IPS-18a (cell line): ENCODE measurements around the gene PRKCA.
"Not testable (repeated sequence)": the region's sequence is repeated elsewhere in the genome, so short reads cannot be mapped to it uniquely, and the experiment has no call there.

ENCODE experiments used
- H3K27ac ChIP-seq: one replicate; pipeline ENCODE4 v1.5.1; 2013; ENCODE audit warnings: low read length
- H3K27me3 ChIP-seq: one replicate; pipeline ENCODE4 v1.6.1; 2013; ENCODE audit warnings: mild to moderate bottlenecking, low read length; ENCODE audit not compliant: control insufficient read depth, insufficient read depth
- H3K36me3 ChIP-seq: one replicate; pipeline ENCODE4 v1.6.1; 2013; ENCODE audit warnings: low read depth, low read length; ENCODE audit not compliant: control insufficient read depth
- H3K4me1 ChIP-seq: one replicate; pipeline ENCODE4 v1.6.1; 2013; ENCODE audit warnings: low read depth, low read length; ENCODE audit not compliant: control insufficient read depth
- H3K4me3 ChIP-seq: one replicate; pipeline ENCODE4 v1.5.1; 2013; ENCODE audit warnings: low read length
- H3K9ac ChIP-seq: one replicate; pipeline ENCODE4 v1.6.1; 2013; ENCODE audit warnings: mild to moderate bottlenecking, low read length, moderate library complexity
- H3K9me3 ChIP-seq: one replicate; pipeline ENCODE4 v1.6.1; 2013; ENCODE audit warnings: low read depth, low read length; ENCODE audit not compliant: control insufficient read depth

PRKCA gene

DNA sequence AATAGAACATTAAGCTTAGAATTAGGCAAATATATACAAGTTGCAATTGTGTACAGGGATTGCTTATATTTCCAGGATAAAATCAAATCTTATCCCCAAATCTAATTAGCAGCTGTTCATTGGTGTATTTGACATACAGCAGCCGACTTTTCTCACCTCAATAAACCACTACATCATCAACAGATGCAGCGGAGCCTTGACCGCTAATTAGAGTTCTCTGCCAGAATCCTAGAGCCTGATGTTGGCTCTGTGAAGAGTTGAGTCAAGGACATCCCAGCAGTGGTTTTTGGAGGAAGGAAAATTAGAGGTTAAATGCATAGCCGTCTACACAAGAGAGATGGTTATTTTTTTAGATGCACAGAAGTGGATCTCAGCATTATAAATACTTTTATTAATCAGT, 310.6 kb downstream of the PRKCA start:
- Histone ChIP-seq H3K27ac (no peak overlapping the region), H3K9me3 (no peaks in the 10 kb centered on the region), H3K27me3 (no peaks in the 10 kb centered on the region), H3K9ac (no peak overlapping the region), H3K4me3 (no peak overlapping the region), H3K4me1 (no peaks in the 10 kb centered on the region), H3K36me3 (no peaks in the 10 kb centered on the region)

DNA sequence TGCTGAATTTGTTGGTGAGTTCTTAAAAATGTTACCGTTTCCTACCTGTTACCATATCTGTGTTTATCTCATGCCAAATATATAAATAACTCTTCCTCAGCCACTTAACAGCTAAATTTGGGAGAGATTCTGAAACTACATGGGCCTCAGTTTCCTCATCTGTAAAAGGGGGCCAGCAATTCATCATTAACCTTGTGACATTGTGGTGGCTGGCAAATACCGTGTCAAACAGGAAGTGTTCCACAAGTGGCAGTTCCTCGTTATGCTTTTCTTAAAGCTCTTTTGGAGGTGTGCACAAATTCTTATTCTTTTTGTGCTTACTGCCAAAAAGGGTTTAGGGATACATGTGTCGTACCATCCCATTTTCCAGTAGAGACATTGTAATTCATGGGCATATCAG, 312.1 kb downstream of the PRKCA start:
- no peaks in the 10 kb centered on the region for H3K9me3 ChIP-seq
- no peak overlapping the region for H3K27ac ChIP-seq
- no peaks in the 10 kb centered on the region for H3K4me1 ChIP-seq
- no peaks in the 10 kb centered on the region for H3K27me3 ChIP-seq
- H3K4me3 ChIP-seq: no peak overlapping the region
- no peaks in the 10 kb centered on the region for H3K36me3 ChIP-seq
- H3K9ac ChIP-seq: no peak overlapping the region

DNA sequence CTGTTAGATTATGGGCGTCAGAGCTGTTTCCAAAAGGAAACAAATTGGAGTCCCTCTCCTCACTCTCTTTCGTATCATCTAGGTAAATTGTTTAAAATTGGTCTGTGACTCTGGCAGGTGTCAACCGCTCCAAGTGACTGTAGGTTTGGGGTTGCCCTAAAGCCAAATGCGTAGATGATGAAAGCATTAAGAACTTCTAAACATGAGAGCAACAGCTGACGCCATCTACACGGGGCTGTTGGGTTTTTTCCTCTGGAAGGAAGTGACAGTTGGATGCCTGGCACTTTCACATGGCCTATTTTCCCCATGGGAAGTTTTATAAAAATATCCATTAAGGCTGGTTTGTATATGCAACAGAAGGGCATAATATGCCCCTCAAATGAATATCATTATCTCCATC, 316.8 kb downstream of the PRKCA start:
- Histone ChIP-seq H3K36me3 (no peaks in the 10 kb centered on the region), H3K27me3 (no peaks in the 10 kb centered on the region), H3K9me3 (no peaks in the 10 kb centered on the region), H3K4me1 (no peaks in the 10 kb centered on the region), H3K4me3 (no peak overlapping the region), H3K27ac (no peak overlapping the region), H3K9ac (no peak overlapping the region)

DNA sequence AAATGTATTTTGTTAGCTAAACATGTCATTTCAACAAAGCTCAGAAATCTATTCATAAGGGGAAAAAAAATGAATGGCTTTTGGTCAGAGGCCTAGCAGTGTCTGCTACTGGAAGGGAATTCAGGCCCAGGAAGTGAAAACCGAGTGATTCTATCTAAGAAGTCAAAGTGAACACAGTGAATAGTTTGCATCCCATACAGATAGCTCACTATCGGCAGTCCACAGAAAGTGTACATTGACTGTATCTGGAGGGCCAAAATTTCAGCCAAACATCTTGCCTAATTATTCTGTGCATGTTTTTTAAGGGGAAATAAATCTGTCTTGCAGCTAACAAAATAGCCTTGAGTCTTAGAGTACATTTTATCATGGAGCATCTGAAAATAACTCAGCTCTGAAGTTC, 318.1 kb downstream of the PRKCA start:
- Histone ChIP-seq H3K9me3 (no peaks in the 10 kb centered on the region), H3K9ac (no peak overlapping the region), H3K4me3 (no peak overlapping the region), H3K27ac (no peak overlapping the region), H3K36me3 (no peaks in the 10 kb centered on the region), H3K27me3 (no peaks in the 10 kb centered on the region), H3K4me1 (no peaks in the 10 kb centered on the region)

DNA sequence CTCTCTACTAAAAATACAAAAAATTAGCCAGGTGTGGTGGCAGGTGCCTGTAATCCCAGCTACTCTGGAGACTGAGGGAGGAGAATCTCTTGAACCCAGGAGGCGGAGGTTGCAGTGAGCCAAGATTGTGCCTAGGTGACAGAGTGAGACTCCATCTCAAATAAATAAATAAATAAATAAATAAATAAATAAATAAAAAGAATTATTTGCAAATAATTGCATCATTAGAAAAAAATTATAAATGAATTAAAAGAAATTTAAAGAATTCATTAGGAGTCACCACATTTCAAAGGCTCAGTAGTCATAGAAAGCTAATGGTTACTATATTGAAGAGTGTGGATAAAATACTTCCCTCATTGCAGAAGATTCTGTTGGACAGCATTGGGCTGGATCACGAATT, 322.2 kb downstream of the PRKCA start:
- not testable (repeated sequence) for H3K9me3 ChIP-seq, H3K36me3 ChIP-seq, H3K27ac ChIP-seq, H3K4me1 ChIP-seq, H3K4me3 ChIP-seq, H3K27me3 ChIP-seq, H3K9ac ChIP-seq

DNA sequence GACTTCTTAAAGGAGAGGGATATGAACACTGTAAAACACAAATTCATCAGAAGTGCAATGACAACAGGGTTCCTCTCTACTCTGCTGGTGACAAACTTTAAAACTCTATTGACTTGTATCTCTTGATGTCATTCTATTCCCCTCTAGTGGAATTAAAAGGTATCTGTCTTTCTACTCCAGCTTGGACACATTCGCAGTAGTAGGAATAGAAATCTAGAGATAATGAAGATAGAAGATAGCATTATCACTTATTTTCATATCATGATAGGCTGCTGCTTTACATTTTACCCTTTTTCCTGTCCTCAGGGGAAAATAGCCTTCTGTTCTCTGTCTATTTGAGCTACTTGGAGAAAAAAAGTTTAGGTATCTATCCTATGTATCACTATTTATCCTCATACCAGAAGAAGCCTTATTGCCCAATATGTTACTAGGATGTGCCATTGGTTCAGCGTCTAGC, 322.9 kb downstream of the PRKCA start:
- Histone ChIP-seq H3K4me1 (no peaks in the 10 kb centered on the region), H3K9me3 (no peaks in the 10 kb centered on the region), H3K4me3 (no peak overlapping the region), H3K36me3 (no peaks in the 10 kb centered on the region), H3K27ac (no peak overlapping the region), H3K27me3 (no peaks in the 10 kb centered on the region), H3K9ac (no peak overlapping the region)

DNA sequence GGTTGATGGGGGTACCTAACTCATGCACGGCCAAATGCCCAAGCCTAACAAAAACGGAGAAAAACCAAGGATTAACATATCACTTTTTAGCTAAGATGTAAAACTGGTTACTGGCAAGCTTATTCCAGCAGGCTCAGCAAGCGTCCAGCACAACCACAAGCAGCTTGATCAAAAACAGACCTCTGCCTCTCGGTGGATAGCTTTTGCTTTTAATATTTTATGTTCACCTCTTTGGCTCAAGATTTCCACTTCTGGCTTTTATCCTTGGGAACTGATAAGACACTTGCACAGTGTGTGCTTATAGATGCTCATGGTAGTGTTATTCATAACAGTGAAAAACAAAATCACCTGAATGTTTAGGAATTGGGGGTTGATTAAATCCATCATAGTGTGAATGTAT, 325.6 kb downstream of the PRKCA start:
- H3K27ac ChIP-seq: no peak overlapping the region
- H3K4me1 ChIP-seq: no peaks in the 10 kb centered on the region
- H3K9me3 ChIP-seq: no peaks in the 10 kb centered on the region
- H3K9ac ChIP-seq: no peak overlapping the region
- no peak overlapping the region for H3K4me3 ChIP-seq
- no peaks in the 10 kb centered on the region for H3K27me3 ChIP-seq
- no peaks in the 10 kb centered on the region for H3K36me3 ChIP-seq

DNA sequence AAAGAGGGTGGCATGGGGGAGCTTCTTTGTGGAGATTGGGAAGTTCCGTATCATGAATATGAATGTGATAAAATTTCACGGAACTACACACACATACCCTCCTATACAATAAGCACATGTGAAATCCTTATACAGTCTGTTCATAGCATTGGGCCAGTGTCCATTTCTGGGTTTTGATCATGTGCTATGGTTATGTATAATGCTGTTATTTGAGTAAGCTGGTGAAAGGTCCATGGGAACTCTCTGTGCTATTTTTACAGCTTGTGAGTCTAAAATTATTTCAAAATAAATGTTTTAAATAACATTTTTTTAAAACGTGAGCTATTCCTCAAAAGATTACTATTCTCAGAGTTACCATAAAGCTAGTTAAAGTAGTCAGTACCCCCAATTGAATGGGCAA, 327.3 kb downstream of the PRKCA start:
- Histone ChIP-seq H3K27me3 (no peaks in the 10 kb centered on the region), H3K4me3 (no peak overlapping the region), H3K4me1 (no peaks in the 10 kb centered on the region), H3K27ac (no peak overlapping the region), H3K9me3 (no peaks in the 10 kb centered on the region), H3K9ac (no peak overlapping the region), H3K36me3 (no peaks in the 10 kb centered on the region)

DNA sequence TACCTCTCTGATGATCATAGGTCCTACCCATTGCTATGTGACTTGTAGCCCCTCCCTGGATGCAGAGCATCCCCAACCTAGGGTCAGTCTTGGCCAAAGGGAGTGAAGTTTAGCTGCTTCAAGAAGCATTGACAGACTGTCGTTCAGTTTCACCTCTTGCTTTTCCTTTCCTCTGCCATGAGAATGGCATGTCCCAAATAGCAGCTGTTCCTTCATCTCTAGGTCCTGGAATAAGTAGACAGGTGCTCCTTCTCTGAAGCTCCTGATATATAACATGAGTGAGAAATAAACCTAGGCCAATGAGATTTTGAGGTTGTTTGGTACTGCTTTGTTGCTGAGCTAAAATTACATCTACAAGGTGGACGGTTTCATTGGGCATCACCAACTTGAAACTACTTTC, 328.0 kb downstream of the PRKCA start:
- Histone ChIP-seq H3K4me1 (no peaks in the 10 kb centered on the region), H3K36me3 (no peaks in the 10 kb centered on the region), H3K9ac (no peak overlapping the region), H3K27ac (no peak overlapping the region), H3K4me3 (no peak overlapping the region), H3K9me3 (no peaks in the 10 kb centered on the region), H3K27me3 (no peaks in the 10 kb centered on the region)

DNA sequence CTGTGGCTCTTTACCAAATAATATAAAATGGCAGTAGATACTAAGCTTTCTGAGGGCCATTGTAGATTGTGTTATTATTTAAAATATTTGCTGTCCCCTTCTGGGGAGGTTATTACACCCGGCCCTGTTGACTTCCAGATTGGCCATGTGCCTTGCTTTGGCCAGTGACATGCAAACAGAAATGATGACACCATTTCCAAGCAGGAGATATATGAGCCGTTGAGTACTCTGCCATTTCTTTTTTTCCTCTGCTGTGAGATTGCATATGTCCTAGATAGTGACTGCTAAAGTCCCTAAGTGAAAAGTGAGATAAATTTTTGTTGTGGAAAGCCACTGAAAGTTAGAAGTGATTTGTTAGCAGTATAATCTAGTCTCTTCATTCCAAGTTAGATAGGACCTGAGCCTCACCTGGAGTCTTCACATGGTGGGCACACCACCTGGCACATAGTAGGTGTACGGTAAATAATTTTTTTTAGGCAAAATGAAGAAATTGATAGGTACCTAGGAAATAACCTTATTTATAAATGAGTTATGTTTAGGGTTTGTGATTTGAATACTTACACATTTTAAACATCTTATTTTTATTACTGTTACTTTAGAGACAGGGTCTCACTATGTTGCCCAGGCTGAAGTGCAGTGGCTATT, 328.5 kb downstream of the PRKCA start:
- H3K27me3 ChIP-seq: no peaks in the 10 kb centered on the region

DNA sequence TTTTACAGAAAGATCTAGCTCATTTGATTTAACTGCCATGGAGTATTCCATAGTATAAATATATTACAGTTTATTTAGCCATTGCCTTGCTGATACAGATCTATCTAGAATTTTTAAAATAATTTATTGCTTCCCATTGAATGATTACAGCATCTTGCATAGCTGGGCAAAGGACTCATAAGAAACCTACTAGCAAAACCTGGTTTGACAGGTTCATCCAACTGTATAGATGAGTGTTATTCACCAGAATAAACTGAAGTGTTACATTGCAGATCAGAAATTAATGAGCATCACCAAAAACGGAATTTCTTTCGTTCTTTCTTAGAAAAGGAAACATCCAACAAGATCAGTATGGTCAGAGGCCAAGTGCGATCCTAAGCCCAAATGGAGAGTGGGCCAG, 330.3 kb downstream of the PRKCA start:
- H3K36me3 ChIP-seq: no peaks in the 10 kb centered on the region
- H3K27ac ChIP-seq: no peak overlapping the region
- H3K4me3 ChIP-seq: no peak overlapping the region
- H3K4me1 ChIP-seq: no peaks in the 10 kb centered on the region
- H3K9me3 ChIP-seq: no peaks in the 10 kb centered on the region
- no peaks in the 10 kb centered on the region for H3K27me3 ChIP-seq
- no peak overlapping the region for H3K9ac ChIP-seq

More for the DNA sequence above, 328.5 kb downstream of the PRKCA start:
- H3K9ac ChIP-seq: no peak overlapping the region
- no peak overlapping the region for H3K27ac ChIP-seq
- H3K36me3 ChIP-seq: no peaks in the 10 kb centered on the region
- H3K4me1 ChIP-seq: no peaks in the 10 kb centered on the region
- no peak overlapping the region for H3K4me3 ChIP-seq
- no peaks in the 10 kb centered on the region for H3K9me3 ChIP-seq

DNA sequence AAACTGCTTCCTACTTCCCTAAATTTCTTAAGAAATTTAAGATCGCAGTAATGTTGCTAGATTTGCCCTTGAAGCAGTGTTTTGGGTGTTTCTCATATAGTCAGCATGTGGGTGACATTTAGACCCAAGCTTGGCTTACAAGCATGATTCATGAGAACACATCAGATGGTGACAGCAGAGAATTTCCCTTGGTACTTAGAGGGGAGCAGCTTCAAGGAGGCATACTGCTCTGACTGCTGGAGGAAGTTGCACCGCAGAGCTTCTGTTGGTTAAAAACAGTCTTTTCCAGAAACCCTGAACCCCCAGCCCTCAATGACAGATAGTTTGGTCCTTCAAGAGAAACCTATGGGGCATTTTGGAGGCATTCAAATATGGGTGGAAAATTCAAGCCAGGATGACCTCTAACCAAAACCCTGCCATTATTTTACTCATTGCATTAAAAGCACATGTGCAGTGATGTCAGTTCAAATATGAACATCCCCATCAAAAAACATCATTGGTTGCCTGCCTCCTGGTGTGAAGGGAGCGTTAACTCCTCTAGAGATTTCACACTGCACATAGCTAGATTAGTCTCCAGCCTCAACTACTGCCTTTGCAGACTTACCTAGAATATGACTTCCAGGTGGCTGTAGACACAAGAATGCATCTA, 331.0 kb downstream of the PRKCA start:
- Histone ChIP-seq H3K4me3 (no peak overlapping the region), H3K9me3 (no peaks in the 10 kb centered on the region), H3K4me1 (no peaks in the 10 kb centered on the region), H3K9ac (no peak overlapping the region), H3K27me3 (no peaks in the 10 kb centered on the region), H3K36me3 (no peaks in the 10 kb centered on the region), H3K27ac (no peak overlapping the region)
